NCI-H460 (cell line): ENCODE data around the gene POP5. TPM values are rescaled to one million over a fixed set of nuclear protein-coding genes. Genes with fewer than 3 reads are reported as not detected.

Experiments used
- DNase-seq: peaks from one replicate; pipeline ENCODE4 v3.0.0-alpha.2; 2016; ENCODE audit warnings: low read depth; ENCODE audit errors: extremely low read depth
- total RNA-seq: library from RNA; depleted of rRNA; stranded (reverse); fragments of >200 nt; shearing (Covaris generic); gene quantifications from 2 replicates; pipeline ENCODE4 v1.2.3, GENCODE V29; 2014

The POP5 gene
- total RNA-seq, 1 experiment from 2014 or later = 45.6 TPM

DNA sequence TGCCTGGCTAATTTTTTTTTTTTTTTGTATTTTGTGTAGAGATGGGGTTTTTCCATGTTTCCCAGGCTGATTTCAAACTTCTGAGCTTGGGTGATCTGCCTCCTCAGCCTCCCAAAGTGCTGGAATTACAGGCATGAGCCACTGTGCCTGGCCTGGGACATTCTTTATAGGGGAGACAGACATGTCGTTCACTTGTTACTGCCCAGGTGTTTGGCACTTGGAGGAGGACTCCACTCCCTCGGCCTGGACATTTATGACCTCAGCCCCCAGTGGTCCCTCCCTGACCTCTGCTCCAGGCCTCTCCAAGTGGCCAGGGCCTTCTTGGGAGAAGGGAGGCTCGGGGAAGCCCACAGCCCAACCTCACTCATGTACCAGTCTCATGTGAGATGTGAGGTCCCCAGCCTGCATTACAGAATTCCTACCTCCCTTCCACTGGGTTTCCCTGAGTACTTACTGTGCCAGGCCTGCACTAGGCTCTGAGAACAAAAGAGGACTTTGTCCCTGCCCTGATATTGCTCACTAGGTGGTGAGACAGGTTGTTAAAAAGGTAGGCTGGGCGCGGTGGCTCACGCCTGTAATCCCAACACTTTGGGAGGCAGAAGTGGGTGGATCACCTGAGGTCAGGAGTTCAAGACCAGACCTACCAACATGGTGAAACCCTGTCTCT lies 9.7 kb upstream of the POP5 start:
- DNase-seq = no peak

DNA sequence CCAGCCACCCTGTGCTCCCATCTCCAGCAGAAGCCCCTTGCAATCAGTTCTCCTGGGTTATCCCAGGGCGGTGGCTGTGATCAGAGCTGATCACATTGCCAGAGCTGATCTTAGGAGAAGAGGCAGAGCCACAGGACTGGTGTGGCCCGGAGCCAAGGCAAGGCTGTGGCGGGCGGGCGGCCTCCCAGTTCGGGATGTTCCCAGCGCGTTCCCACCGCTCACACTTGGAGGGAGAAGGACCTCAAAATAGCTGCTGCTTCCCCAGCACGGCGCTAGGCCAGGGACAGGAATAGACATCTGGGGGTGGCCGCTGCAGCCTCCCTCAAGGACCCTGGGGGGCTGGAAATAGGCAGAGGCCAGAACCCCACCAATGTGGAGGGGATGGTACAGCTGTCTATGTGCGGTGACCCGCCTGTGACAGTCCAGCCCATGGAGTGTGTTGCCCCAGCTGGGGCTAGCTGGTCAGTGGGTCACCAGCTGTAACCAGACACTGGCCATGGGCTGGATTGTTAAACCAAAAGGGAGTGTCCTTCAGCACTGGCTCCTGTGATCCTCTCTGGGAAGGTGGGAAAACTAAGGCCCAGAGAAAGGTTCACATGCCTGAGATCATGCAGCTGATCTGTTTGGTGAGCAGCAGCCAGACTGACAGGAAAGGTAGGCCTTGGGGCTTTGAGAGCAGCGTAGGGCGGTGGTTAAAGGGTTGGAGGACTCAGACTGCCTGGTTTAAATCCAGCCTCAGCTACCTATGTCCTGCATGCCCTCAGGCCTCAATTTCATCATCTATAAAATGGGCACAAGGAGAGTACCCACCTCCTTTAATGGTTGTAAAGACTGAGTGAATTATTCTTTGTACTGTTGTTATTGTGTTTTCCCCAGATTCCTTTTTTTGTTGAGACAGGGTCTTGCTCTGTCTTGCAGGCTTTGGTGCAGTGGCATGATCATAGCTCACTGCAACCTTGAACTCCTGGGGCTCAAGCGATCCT lies 8.0 kb upstream of the POP5 start:
- no peak for DNase-seq

DNA sequence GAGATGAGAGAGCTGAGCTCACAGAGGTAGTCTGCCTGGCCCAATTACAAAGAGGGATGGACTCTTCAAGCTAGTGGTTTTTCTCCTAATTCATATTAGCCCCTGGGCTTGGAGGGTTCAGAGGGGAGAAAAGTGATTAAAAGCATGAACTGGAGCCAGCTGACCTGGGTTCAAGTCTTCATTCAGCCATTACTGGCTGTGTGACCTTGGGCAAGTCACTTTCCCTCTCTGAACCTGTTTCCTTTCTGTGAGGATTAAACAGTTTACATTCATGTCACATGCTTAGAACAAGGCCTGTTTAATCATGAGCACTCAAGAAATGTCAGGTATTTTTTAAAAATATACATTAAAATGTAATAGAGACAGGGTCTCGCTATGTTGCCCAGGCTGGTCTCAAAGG lies 7.2 kb upstream of the POP5 start:
- no peak for DNase-seq

DNA sequence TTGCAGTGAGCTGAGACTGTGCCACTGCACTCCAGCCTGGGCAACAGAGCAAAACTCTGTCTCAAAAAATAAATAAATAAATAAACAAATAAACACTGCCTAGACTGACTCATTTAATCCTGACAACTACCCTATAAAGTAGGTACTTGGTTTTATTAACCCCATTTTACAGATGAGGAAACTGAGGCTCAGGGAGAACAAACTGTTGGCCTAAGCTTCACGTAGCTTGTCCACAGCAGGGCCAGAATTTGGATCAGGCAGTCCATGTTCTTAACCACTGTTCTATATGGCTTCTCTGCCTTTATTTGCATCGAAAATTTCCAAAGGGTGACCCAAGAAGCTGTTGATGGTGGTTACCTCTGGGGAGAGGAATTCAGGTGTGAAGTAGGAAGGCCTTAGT lies 5.7 kb upstream of the POP5 start:
- DNase-seq = no peak

DNA sequence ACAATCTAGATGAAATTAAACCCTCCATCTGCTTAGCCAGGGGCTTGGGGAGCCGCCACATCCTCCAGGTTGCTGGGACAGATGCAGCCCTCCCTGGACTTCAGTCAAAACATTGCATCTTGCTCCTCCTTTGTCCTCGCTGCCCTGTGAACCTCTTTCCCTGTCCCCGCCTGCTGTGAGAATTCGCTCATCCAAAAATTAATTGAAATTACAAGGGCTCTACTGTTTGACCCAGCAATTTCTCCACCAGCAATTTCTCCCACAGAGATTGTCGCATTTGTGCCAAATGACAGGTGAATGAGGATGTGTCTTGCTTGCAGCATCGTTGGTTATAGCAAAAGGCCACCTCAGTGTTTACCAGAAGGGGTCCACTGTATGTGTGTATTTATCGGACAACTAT lies 5.0 kb upstream of the POP5 start:
- DNase-seq = no peak

DNA sequence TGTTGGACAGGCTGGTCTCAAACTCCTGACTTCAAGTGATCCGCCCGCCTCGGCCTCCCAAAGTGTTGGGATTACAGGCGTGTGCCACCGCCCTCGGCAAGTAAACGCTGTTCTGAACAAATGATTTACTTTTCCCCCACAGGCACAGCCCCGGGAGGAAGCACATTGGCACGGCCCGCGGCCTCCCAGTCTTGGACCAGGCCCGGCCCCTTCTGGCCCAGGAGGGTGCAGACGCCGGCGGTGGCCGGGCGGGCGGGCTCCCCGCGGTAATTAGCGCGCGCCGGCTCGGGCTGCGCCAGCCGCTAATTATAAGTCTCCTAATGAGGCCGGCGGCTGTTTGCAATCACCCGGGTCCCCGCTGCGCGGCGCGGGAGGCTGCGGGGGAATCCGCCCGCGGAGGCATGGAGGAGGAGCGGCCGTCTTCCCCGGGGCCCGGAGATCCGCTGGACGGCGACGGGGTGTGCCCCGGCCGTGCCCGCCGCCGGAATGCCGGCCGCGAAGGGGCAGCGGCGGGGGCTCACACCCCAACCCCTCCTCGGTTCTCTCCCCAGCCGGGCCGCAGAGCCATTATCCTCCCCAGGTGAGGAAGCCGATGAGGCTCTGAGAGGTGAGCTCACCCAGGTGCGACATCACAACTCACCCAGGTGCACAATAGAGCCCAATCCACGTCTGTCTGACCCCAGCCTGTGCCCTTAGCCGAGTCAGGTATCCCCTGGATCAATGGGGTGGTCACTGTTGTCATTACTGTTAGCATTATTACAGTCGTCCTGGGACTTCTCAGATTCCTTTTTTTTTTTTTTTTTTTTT lies 3.3 kb upstream of the POP5 start:
- no peak for DNase-seq

DNA sequence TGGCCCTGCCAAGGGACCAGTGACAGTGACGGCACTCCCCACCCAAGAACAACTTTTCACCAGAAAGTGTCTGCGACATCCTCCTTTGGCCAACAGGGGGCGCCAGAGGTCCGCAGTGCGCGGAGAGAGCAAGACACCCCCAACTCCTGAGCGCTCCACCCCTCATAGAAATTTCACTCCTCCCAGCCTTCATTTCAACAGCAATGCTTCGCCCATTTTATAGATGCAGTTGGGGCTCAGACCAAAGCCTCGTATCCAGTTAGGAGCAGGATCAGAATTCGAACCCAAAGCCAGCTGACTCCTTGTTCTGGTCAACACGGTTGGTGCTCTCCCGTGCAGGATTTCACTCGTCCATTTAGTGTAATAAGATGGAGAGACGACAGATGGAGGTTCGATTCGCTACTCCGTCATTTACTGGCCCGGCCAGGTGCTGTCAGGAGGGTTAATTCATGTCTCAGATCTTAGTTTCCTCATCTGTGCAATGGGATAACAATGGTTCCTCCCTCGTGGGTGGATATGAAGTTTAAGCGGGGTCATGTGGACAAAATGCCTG lies 2.4 kb upstream of the POP5 start:
- DNase-seq = peak; percentile 65

DNA sequence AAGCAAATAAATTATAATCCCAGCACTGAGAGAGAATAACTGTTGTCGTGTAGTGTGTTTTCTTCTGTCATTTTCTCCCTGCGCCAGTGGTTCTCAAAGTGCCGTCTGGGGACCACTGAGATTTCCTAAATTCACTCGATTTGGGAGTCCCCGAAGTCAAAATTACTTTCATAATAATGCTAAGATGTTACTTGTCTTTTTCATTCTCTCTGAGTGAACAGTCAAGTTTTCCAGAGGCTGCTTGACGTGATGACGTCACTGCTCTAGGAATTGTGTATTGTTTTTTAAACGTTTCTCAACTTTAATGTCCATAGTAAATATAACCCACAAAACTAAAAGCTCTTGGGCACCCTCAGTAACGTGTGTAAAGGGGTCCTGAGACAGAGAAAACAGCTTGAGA lies 796 bp upstream of the POP5 start:
- no peak for DNase-seq

DNA sequence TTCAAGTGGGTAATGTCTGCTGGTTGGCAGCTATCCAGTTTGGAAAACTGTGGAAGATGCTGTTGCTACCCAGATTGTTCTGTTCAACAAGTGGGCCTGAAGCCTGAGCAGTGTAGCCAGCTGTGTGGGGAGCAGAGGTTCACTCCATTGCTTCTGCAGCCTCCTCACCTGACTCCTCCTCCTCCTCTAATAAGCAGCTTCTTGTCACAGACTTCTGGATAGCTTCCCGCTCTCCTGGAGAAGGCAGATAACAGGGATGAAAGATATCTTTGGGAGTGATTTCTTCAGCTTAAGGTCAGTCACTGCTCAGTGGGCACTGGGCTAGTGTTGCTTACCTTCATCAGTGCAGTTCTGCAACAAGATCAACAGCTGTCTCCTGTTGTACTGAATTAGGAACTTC lies 2.0 kb downstream of the POP5 start:
- DNase-seq = no peak

DNA sequence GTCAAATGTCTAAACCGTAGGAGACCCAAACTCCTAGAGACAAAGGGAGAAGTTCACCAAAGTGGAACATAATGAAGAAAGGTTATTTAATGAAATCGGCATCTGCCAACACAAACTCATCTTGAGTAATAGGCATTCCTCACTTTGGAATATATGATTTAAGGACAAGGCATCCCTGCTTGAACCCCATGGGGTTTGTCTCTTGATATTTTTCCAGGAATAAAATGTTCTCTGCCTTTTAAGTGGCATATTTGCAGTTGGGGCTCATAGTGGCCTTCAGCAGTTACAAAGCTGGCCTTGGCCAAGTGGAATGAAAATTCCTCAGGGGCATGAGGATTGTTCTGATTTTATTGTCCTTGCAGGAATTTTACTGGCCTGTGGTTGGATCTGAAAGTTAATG lies 7.1 kb downstream of the POP5 start:
- DNase-seq = no peak

DNA sequence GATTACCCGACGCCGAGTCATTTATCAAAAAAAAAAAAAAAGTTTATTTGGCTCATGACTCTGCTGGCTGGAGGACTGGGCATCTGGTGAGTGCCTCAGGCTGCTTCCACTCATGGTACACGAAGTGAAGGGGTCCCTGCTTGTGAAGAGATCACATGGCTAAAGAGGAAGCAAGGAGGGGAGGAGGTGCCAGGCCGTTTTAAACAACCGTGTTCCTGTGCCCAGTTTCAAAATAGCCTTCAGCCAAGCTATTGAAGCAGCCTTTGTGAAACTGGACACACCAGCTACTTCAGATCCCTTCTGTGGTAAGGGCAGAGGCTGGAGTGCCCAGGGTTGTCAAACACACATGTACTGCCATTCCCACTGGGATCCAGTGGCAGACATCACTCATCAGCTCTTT lies 7.6 kb downstream of the POP5 start:
- DNase-seq = no peak

DNA sequence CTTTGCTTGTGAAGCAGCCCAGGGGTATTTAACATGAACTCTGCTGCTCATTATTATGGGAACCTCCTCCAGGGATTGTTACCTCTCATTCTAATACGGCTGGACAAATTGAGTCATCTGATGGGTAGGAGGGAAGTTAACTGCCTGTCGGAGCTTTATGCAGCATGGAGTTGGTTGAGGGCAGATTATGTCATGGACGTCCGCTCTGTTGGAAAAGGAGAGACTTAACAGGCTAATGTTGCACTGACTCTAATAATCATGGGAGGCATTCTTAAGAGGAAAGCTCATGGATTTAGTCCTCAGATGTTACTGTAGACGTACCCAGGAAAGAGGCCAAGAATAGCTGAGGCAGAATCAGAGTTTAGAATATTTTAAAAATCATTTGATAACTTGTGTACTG lies 9.9 kb downstream of the POP5 start:
- no peak for DNase-seq

DNA sequence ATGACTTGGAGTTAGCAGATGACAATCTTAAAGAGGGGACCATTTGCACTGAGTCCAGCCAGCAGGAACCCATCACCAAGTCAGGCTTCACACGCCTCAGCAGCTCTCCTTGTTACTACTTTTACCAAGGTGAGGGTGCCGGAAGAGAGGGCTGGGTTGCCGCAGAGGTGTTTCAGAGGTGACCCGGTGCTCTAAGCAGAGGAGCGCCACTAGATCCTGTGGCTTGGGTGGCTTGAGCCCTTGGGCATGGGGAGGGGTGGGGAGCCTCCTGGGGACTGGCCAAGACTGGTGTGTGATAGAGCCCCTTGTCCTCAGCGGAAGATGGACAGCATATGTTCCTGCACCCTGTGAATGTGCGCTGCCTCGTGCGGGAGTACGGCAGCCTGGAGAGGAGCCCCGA lies 17.7 kb downstream of the POP5 start:
- no peak for DNase-seq

DNA sequence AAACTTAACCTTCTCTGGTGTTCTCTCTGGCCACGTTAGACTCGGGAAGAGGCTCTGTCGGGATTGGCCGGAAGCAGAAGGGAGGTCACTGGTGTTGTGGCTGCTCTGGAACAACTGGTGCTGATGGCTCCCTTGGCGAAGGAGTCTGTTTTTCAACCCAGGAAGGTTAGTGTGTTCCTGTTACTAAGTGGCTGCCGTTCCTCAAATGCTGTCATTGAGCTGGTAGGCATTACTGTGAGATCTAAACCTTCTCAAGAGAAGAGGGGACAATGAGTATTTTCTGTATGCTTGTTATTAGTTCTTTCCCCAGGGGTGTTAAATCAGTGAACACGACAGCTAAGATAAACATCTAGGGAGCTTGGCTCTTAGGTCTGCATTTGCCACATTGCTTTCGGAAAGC lies 18.3 kb downstream of the POP5 start:
- DNase-seq = no peak

DNA sequence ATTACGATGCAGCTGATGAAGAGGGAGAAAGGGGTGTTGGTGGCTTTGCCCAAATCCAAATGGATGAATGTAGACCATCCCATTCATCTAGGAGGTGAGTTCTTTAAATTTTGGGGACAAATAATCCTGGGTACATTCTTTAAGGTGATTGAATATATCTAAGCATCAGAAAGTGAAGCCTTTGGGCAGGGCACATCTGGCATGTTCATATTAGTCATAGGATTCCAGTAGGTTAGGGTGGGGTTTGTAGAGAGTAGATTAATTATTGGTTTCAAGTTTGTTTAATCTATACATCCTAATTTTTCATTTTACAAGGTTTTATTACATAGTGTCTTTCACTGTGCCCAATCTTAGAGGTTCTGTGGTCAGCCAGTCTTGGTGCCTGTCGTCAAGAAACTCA lies 23.6 kb downstream of the POP5 start:
- no peak for DNase-seq

DNA sequence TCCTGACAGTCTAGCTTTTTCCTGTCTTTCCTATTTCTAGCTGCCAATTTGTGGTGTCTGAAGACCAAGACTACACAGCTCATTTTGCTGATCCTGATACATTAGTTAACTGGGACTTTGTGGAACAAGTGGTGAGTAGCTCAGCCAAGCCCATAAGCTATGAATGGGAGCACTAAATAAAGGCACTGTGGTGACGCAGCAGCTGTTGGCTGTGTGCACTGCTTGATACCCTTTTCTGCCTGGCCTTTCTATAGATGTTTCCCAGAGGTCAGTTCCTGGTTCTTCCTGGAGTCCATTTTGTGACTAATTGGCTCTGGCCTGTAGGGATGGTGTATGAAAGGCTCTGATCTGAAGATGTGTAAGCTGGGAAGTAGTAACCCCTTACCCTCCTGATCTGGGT lies 26.5 kb downstream of the POP5 start:
- no peak for DNase-seq

DNA sequence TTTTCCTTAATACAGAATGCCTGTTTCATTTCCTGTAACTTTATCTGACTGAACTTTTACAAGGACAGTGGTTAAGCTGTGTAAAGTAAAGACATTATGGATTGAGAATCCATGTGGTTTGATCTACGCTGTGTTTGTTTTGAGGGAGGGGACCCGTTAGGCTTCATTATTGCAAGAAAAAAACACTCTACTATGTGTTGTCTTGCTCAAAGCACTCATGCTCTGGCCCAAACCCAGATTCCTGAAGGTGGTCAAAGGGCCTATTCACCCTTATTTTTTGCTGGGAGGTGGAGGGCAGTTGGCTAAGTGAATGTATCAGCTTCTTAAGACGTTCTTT lies 35.2 kb downstream of the POP5 start:
- no peak for DNase-seq

DNA sequence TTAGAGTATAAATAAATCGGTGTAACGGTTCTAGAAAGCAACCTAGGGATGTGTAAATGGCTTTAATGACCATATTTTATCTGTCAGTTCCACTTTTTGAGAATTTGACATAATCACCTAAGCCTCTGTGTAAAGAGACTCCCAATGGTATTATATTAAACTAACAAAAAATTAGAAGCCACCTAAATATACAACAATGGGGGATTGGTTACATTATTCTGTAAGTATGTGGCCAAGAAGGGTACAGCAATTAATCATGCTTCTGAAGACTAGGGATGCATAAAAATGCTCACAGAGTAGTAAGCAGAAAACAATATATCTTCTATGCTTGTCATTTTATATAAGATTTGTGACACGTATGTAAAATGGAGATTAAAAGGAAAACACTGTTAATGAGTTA lies 36.5 kb downstream of the POP5 start:
- DNase-seq = no peak

DNA sequence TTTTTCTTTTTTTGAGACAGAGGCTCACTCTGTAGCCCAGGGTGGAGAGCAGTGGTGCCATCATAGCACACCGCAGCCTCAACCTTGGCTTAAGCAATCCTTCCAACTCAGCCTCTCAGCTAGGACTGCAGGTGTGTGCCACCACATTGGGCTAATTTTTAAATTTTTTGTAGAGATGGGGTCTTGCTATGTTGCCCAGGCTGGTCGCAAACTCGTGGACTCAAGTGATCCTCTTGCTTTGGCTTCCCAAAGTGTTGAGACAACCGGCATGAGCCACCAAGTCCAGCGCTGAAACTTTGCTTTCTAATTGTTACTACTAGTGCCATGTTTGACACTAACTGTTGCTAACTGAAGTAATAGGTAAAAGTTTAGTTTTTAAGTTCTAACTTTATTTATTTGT lies 39.0 kb downstream of the POP5 start:
- no peak for DNase-seq

DNA sequence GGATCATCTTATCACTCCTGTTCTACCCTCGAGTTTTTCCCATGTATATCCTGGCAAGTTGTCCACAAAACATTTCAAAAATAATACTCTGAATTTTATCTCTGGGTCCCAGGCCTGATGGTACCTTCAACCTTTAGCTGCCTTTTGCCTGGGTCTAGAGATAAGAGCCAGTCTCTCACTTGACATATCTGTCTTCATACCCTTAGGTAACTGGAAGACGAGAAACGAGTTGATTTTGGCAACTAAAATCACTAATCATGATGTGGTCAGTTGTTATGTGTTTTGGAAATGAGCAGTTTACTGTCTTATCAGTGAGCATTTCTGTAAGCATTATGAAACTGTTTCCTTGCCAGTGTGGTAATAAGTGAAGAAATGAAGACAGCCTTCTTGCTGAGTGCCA lies 40.8 kb downstream of the POP5 start:
- DNase-seq = no peak

DNA sequence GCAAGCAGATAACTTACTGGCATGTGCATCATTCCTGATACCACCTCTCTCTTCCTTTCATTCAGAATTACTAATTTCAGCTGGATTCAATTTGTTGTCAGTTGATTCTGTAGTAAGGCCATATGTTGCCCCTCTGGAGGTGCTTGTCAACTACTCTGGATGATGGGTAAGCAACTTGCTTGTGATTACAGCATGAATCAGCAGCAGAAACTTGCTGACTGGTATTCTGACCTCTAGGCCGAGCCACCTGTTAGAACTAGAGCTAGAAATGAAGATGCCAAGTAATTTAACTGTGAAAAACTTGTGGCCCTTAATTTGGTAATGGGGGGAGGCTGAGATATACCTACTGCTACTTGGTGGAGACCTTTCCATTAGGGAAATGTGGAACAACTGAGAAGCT lies 41.9 kb downstream of the POP5 start:
- DNase-seq = no peak
